CD4-positive, alpha-beta T cell treated with Interleukin-15 for 1 hour (primary cell): ENCODE data around the gene GABRB1.
"Not testable (repeated sequence)": the region's sequence is repeated elsewhere in the genome, so short reads cannot be mapped to it uniquely, and the experiment has no call there.

ENCODE experiments used
- DNase-seq: peaks from one replicate; pipeline ENCODE4 v3.0.0-alpha.2; 2020

The GABRB1 gene

DNA sequence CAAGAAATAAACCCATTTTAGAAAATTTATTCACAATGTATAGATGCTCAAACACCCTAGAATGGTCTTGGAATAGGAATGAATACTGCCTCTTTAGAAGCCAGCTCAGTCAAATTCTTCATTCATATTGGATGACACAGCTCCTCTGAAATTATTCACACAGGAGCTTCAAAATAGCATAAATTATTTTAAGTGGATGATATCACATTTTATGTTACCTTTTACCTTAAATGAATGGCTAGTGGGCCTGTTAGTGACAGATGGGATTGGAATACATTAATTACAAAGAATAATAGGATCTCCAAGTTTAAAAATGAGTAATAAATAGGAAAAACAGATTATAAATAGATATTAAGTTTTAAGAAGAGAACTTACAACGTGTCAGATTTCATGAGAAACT, 184.4 kb downstream of the GABRB1 start:
- DNase-seq: no peak

DNA sequence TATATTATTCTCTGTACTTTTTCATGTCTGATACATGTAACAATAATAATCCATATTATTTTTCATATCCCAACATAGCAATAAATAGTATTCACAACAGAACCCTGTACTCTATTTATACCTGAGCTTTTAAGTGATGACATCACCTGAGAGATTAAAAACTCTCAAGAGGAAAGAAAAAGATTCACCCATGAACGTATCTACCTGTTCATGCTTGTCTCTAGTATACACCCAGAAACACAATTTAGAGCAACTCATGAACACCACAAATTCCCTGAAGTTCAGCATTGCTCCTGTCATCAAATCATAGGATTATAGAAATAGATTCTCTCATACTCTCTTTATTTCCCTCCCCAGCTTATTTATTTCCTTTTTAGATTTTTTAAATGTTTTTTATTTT, 185.9 kb downstream of the GABRB1 start:
- DNase-seq: no peak

DNA sequence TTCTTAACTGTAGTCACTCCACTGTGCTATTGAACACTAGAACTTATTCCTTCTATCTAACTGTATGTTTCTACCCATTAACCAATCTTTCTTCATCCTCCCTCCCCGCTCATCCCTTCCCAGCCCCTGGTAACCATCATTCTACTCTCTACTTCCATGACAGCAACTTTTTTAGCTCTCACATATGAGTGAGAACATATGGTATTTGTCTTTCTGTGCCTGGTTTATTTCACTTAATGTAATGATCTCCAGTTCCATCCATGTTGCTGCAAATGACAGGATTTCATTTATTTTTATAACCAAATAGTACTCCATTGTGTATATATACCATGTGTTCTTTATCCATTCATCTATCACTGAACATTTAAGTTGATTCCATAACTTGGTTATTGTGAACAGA, 186.5 kb downstream of the GABRB1 start:
- no peak for DNase-seq

DNA sequence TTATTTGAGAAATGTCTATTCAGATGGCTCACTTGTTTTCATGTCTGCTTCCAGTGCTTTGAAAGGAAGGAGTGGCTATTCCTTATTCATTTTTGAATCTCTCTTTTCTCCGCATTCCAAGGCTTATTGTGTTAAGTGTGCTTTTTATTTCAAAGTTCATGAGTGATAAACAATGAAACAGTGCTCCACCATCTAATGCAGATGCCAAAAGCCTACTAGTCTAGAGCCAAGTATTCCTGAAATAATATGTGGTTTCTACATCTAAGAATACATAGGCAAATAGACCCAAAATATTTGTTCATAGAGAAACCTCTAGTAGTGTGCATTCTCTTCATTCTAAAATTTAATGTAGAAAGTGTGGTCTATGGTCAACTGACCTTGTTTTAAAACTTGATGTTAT, 187.3 kb downstream of the GABRB1 start:
- DNase-seq: no peak

DNA sequence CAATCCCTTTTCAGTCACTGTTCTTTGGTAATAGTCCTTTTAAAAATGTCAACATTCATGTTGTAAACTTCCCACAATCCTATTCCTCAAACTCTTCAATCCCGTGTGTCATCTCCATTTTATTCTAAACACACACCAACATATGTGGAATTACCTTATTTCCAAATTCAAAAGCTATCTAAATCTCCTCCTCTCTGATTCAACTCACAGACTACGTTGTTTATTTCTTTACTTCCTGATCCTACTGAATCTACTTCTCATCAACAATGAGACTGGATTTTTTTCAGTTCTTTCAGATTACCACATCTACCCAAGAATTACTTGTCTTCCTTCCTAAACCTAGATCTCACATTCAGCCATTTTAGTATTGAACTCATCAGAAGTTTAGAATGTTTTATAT, 188.2 kb downstream of the GABRB1 start:
- no peak for DNase-seq

DNA sequence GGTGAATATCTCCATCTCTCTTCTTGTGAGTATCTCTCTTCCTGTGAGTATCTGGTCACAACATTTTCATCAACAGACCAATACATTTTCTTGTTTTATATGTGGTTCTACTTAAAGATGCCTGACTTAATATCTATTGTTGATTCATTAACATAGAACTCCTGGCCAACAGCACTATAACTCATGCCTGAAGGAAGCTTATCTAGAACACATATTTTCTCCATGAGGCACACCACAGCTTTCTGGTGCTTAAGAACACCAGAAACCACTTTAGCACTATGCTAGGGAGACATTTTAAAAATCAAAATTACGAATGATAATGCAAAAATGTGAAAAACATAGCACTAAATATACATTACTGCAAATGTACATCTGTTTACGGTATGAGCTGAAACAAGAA, 190.4 kb downstream of the GABRB1 start:
- DNase-seq: no peak

DNA sequence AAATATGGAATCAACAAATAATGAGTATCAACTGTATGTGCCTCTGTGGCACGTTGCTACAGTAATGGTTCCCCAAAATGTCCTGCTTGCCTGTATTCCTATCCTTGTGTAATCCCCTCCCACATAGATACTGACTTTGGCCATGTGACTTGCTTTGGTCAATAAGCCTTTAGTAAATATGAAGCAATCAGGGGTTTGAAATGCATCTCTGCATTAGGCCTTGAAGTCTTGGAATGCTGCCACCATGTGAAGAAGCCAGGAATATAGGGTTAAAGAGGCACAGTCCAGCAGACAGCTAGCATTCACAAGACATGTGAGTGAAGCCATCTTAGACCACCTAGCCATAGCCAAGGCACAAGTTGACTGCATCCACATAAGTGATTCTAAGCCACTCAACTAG, 190.9 kb downstream of the GABRB1 start:
- no peak for DNase-seq

DNA sequence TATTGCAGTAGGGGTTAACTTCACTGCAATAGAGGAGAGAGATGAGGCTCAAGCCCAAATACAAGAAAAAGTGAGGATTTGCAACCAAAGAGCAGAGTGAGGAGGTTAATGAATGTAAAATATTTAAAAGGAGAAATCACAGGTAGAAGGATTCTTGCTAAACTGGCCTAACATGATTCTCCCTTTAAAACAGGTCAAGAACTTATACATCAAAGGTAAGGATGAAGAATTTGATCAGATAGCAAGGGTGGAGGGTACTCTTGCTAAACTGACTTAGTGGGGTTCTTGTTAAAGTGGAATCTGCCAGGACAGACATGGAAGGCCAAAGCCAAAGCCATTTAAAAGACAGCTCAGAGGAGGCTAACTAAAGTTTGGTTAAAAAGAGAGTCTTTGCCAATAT, 193.0 kb downstream of the GABRB1 start:
- DNase-seq: no peak

DNA sequence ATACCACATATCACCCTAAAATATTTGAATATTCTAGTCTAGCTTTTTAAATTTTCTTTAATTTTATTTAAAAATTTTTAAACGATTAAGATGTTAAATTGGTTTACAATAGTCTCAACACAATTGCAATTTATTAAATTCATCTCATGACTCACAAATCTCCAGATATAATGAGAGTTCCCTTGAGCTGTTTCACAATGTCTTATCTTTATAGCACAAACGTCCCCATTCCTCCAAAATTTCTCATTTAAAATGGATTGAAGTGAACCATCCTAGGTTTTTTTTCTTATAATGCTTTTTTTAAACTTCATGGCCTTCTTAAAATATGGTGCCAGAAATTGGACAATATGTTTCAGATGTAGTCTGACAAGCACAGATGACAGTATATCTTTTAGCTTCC, 204.4 kb downstream of the GABRB1 start:
- DNase-seq: no peak

DNA sequence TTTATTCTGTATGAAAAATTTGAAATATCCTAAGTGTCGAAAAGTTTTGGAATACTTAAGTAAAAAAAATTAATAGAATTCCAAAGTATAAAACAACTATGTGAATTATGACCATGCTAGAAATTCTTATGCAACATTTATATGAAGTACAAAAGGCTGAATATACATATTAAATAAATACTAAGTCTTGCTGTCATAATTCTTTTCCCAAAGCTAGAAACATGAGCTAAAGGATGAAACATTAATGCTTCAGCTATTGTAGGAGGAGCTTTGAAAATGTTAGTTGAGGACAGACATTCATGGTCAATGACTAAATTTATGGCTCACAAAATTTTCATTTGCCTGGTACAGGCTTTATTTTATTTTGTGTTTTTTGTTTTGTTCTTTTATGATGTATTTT, 207.3 kb downstream of the GABRB1 start:
- DNase-seq: no peak

DNA sequence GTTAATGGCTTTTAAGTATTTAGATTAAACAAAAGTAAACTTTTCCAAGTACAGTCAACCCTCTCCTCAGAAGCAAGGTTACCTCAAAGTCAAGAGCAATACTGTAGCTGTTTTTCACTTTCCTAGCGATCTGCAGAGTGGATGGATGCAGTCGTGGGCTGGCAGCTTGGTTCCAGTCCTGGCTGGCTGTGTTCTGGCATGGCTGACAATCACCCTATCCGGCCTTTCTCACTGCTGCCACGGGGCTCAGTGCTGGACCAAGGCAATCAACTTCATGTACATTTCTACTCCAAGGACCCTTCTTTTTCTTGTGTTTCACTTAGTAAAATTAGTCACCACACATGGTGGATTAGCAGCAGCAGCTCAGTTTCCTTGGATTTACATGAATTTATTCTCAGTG, 208.3 kb downstream of the GABRB1 start:
- DNase-seq: no peak

DNA sequence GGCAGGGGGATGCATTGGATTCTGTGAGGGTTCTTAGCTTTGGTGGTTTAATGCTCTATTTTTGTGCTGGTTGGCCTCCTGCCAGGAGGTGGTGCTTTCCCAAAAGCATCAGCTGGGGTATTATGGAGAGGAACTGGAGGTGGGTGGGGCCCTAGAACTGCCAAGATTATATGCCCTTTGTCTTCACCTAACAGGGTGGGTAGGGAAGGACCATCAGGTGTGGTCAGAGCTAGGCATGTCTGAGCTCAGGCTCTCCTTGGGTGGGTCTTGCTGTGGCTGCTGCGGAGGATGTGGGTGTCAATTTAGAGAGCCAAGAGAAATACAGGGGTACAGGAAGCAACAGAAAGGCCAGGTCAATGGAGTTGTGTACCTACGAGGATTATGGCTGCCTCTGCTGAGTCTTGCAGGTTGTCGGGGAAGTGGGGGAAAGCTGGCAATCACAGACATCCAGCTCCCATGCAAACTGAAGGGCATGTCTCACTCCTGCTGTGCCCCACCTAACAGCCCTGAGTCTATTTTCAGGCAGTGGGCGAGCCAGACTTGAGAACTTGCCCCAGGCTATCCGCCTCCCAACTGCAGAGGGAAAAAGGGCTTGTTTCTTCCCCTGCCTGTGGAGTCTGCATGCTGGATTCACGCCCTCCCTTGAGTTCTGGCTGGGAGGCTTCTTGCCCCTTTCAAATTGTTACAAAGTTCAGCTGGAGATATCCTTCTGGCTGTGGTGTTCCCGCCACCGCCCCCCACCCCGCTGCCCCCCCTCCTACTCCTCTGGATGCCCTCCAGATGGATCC, 220.2 kb downstream of the GABRB1 start:
- DNase-seq: no peak

DNA sequence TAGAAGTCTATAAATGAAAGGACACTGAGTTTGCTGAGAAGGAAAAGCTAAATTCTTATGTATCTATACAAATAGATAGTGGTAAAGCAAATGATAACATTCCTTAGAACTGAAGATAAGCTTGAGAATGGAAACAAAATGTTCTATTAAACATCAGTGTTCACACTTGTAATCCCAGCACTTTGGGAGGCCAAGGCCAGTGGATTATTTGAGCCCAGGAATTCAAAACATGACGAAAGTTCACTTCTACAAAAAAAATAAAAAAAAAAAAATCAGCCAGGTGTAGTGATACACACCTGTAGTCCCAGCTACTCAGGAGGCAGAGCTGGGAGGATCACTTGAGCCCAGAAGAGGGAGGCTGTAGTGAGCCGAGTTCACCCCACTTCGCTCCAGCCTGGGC, 232.4 kb downstream of the GABRB1 start:
- no peak for DNase-seq

DNA sequence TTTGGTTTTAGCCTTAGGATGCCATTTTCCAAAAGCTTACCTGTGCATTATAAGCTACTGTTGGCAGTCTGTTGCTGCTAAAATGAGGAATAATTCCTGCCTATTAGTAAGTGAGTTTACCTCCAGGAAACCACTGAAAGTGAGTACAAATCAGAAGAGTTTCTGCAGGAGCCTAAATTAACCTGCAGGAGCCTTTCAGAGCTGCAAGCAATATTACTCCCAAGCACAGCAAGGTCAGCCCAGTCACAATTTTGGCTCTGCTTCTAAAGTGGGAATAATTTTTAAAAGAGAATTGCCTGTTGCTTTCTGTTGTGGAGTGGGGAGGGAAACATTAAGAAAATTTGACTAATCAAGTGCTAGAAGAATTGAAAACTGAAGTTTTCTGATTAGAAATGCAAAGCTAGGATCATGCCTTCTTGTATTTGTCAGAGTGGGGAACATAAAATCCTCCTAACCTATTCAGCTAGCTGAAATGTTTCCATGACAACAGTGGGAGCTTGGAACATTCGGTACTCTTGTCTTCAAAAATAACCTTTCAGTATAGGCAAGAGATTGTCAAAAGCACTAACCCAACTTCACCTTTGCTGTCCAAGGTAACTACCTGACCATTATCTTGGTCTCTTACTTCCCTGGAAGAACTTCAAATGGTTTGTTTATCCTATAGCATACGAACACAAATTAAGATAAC, 239.0 kb downstream of the GABRB1 start:
- DNase-seq: no peak

DNA sequence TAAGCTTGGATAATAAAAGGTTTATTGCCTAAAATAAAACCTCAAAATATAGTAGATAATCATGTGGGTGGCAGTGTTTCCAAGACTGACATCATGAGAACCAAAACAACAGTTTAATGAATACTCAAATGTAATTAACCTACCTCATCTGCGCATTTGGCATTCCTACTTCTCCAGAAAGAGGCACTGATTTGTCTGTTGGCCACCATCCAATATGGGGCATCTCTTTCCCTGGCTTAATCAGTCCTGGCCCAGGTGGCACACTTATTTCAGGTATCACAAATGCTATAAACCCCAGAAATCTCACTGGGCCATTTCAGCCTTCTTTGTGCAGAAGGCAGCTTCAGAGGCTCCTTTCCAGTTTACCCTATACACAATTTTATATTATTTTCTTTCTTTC, 239.9 kb downstream of the GABRB1 start:
- no peak for DNase-seq

DNA sequence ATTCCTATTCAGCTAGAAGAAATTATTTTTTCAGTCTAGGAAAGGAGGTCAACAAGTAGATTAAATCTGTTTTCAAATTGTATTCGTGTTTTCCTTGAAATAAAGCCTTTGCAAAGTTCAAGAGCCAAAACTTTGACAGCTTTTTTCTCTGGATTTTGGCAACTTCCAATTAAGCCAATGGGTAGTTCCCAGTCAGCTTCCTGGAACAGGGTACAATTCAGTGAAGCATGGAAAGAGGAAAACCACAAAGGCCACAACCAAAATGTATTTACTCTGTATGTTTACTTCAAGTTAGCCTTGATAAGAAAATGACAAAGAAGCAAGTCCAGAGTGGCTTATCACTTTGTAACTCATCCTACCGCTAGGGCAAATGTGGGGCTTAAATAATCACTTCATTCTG, 243.5 kb downstream of the GABRB1 start:
- no peak for DNase-seq

DNA sequence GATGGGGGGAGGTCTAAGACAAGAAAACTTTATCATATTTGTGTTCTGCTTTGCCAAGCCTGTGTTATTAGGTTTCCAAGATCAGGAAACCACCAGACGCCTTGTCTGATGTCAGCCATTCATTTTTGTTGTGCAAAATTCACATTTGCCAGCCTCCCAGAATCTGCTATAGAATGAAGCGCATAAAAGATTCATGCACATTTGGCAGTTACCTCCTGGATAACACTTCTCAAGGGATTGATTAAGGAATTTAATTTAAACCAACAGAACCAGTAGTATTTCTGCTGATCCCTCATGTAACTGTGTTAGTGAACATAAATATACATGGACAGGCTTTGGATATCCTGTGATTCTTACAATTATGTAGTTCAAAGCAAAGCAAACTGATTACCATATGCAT, 244.2 kb downstream of the GABRB1 start:
- DNase-seq: no peak

DNA sequence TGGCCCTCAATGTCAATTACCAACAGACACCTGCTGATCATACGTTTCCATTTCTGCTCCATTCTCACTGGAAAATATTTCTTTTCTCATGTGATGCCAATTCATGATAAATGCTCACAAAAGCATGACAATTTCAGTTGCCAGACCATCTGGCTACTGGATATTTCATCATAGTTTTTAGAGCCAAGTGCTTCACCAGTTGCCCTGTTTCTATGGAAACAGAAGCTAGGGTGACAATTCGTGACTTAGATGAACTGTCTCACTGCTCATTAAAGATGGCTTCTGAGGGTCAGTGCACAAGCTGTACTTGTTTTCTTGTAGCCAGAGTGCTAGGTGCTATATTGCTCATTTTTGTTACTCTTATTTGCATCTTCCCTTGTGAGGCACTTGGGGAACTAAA, 247.3 kb downstream of the GABRB1 start:
- no peak for DNase-seq

DNA sequence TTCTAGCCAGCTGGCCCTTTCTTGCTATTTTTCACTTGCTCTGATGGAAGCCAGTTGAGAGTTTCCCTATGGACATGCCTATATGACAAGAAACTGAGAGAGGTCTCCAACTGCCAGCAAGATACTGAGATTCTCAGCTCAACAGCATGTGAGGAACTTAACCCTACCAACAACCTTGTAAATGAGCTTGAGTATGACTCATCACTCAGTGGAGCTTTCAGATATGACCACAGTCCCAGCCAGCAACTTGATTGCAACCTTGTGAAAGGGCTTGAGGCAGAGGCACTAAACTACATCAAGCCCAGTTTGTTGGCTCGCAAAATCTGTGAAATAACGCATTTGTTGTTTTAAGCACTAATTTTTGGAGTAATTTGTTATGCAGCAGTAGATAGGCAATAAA, 256.4 kb downstream of the GABRB1 start:
- DNase-seq: no peak

DNA sequence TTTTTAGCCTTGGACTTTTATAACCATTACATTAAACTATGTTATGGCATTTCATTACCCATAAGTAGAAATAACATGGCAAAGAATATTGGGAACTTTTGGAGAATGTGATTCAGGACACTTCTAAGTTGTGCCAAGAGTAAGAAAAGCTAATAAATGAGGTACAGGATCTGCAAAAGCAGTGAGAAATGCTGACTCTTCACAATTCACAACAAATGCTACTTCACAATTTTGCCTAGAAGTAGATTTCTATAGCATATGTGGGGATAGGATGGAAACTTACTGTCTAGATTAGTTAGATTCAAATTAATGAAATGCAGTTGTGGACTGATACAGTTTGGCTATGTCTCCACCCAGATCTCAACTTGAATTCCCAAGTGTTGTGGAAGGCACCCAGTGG, 258.4 kb downstream of the GABRB1 start:
- no peak for DNase-seq

DNA sequence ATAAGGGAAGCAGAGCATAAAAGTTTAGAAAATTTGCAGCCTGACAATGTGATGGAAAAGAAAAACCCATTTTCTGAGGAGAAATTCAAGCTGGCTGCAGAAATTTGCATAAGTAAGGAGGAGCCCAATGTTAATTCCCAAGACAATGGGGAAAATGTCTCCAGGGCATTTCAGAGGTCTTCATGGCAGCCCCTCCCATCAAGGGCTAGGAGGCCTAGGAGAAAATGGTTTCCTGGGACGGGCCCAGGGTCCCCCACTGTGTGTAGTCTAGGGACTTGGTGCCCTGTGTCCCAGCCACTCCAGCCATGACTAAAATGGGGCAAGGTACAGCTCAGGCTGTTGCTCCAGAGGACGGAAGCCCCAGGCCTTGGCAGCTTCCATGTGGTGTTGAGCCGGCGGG, 259.5 kb downstream of the GABRB1 start:
- DNase-seq: not testable (repeated sequence)

DNA sequence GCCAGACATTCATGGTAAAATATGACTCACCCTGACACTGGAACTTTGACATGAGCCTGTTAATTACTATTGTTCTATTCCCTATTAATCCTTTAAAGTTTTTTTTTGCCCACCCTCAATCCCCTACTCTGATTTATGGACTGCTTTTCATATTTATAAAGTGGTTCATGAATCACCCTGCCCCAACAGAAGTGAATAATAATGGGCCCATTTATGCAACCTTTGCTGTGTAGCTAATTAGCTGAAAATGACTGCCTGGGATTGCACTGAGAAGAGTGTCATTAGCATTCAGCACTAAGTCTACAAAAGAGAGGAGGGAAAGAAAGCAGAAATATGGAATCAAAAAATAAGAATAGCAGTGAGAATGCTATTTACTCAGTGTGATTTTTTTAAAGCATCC, 277.8 kb downstream of the GABRB1 start:
- DNase-seq: no peak

DNA sequence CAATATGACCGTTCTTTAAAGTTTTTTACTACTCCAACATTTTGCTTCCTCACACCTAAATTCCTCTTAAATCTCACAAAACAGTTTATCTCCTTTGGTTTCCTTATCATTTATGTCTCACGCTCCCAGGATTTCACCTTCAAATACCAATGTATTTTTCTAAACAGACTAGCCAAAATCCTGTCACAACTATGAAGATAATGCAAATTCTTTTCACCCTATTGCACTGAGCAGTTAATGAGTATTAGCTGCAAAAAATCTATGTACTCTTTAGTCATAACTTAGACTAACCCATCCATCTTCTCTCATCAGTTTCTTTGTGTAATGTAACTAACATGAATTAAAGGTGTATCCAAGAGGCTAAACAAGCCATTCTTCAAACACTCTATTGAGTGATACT, 280.8 kb downstream of the GABRB1 start:
- no peak for DNase-seq

DNA sequence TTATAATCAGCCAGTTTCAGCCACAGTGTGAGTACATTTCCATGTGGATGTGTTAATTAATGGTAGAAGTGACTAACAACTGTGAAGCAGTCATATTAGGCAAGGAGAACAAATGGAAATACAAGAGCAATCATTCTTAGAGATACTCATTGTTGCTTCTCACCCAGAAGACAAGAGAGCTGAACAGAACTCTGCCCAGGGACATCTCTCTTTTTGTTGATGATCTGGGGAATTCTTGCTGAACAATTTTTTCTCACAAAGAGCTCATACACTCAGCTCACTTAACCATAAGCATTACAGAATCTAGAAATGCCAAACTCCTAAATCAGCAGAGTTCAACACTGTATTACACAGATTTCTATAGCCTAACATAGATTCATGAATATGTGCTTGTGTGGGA, 282.0 kb downstream of the GABRB1 start:
- DNase-seq: no peak

DNA sequence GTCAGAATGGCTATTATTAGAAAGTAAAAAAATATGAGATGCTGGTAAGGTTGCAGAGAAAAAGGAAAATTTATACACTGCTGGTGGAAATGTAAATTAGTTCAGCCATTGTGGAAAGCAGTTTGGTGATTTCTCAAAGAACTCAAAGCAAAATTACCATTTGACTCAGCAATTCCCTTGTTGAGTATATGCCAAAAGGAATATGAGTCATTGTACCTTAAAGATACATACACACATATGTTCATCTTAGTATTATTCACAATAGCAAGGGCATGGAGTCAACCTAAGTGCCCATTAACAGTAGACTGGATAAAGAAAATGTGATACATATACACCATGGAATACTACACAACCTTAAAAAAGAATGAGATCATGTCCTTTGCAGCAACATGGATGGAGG, 284.0 kb downstream of the GABRB1 start:
- DNase-seq: no peak
